DND-41 (cell line): ENCODE data around the gene MXD4.

Experiments
- EZH2 ChIP-seq: IDR thresholded peaks from 3 replicates; pipeline ENCODE4 v1.6.1; 2012; ENCODE audit warnings: borderline replicate concordance, low read depth, mild to moderate bottlenecking, moderate library complexity, low read length, inconsistent platforms; ENCODE audit not compliant: severe bottlenecking
- TF ChIP-seq, protein P1 (sequence below): IDR thresholded peaks from 2 replicates; pipeline ENCODE4 v1.5.1; 2012; ENCODE audit warnings: borderline replicate concordance, low read length, moderate library complexity, mild to moderate bottlenecking; ENCODE audit not compliant: poor library complexity, severe bottlenecking; ENCODE audit errors: extremely low read depth

DNA sequence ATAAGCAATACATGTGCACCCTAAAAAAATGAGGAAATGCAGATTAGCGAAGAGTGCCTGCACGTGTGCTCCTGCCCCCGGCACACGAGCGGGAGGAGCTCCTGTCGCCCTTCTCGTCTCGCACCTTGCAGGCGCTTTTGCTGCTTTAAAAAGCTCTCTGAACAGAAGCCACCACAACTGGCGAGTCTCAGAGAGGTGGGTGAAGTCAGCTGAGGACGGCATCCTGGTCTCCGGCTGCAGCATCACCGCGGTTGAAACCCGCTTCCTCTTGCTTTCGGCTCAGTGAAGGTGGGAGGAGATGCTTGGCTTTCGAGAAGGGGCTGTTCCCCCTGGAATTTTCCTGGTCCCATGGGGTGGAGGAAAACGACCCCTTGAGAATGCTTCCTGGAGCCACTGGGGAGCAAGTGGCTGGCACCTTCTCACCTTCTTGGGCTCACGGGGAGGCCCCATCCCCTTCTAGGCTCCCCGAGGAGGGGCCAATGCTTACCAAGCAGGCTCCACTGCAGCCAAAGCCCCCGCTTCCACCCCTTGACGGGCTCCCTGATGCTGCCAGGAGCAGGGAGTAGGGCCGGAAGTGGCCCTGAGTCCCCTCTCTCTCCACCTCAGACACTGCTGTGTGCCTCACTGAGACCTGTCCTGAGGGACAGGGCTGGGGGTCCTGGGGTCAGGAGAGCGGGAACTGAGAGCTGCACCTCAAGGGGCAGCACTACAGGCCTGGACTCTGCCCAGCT is 29.2 kb upstream of the MXD4 start:
- TF ChIP-seq, protein P1, sequence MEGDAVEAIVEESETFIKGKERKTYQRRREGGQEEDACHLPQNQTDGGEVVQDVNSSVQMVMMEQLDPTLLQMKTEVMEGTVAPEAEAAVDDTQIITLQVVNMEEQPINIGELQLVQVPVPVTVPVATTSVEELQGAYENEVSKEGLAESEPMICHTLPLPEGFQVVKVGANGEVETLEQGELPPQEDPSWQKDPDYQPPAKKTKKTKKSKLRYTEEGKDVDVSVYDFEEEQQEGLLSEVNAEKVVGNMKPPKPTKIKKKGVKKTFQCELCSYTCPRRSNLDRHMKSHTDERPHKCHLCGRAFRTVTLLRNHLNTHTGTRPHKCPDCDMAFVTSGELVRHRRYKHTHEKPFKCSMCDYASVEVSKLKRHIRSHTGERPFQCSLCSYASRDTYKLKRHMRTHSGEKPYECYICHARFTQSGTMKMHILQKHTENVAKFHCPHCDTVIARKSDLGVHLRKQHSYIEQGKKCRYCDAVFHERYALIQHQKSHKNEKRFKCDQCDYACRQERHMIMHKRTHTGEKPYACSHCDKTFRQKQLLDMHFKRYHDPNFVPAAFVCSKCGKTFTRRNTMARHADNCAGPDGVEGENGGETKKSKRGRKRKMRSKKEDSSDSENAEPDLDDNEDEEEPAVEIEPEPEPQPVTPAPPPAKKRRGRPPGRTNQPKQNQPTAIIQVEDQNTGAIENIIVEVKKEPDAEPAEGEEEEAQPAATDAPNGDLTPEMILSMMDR: no peak
- no peak for TF ChIP-seq EZH2
